Airway epithelial cell (primary cell): ENCODE data around the gene SCYL3. TPM values are rescaled to one million over a fixed set of nuclear protein-coding genes. Genes with fewer than 3 reads are reported as not detected.

ENCODE experiments used
- total RNA-seq: library from RNA; depleted of rRNA; stranded (reverse); fragments of >200 nt; gene quantifications from 2 replicates; pipeline ENCODE4 v1.2.3, GENCODE V29; 2015

The SCYL3 gene
- 3.5 and 5.7 TPM in 2 replicates for total RNA-seq

GRCh38 chr1:169893645-169894423, at the start of gene SCYL3:
TSS of gene SCYL3 (minus strand) at chr1:169893896. CDS start at chr1:169888840, 5,056 bp downstream.

Other genes starting within 250 kb of the SCYL3 start
- not detected in 2 replicates for gene SELL, start 182.3 kb downstream of the SCYL3 start, total RNA-seq
- gene SELE, start 159.8 kb downstream of the SCYL3 start, total RNA-seq: not detected in 2 replicates
- 4.3 and 7.4 TPM in 2 replicates for gene METTL18, start 99.0 kb downstream of the SCYL3 start, total RNA-seq
- 14.3 and 17.6 TPM in 2 replicates for gene KIFAP3, start 180.8 kb upstream of the SCYL3 start, total RNA-seq